HG03045 (cell line): ENCODE results near the gene STK24.
"Not testable (repeated sequence)": the region's sequence is repeated elsewhere in the genome, so short reads cannot be mapped to it uniquely, and the experiment has no call there.

ENCODE experiments used
- ATAC-seq: cut with Tn5 transposase; IDR thresholded peaks from one replicate; pipeline ENCODE4 v1.9.1; 2021; ENCODE audit warnings: mild to moderate bottlenecking, moderate library complexity; ENCODE audit not compliant: unreplicated experiment

STK24 gene

DNA sequence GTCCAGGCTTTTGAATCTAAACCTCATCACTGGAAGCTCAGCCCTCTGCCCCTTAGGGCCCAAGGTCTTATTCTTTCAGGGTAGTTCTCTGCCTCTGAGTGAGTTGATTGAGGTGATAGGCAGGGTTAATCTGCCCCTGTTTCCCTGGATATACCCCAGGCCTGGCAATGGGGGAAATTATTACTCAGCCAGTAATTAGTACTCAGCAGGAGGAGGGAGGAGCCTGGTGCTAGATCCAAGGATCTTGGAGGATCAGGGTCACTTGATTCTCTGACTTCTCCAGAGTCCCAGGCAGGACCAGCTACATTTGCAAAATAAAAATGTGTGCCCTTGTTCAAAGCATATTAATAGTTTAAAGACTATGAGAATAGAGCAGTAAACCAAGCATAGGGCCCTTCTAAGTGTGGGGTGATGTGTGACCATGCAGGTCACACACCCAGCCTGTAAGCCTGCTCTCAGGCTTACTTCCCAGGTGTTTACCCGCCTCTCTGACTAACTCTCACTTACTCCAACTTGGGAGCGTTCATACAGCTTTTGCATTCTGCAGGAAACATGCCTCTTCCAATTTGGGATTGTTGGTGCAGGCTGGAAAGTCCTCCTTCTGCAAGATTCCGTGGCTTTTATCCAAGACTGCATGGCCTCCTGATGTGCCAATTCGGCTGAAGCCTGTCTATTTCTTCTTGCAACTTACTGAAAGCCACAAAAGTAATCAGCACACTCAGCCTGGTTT, 7.9 kb upstream of the STK24 start:
- ATAC-seq, result no peak

DNA sequence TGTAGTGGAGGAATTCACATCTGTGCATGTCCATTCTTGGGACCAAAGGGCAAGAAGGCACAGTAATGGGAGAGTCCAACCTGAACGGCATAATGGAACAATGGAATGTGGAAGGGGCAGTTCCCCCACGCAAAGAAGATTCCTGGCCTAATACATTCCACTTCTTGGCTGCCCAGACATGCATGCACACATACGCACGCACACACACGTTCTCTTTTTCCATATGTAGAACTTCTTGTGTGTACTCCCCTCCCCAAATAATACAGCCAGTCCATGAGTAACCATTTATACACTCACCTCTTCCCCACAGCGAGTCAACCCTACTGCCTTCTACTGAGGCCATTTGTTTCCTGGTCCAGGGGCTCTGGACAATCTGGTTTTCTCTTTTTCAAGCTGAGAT, 6.0 kb upstream of the STK24 start:
- ATAC-seq, result no peak

DNA sequence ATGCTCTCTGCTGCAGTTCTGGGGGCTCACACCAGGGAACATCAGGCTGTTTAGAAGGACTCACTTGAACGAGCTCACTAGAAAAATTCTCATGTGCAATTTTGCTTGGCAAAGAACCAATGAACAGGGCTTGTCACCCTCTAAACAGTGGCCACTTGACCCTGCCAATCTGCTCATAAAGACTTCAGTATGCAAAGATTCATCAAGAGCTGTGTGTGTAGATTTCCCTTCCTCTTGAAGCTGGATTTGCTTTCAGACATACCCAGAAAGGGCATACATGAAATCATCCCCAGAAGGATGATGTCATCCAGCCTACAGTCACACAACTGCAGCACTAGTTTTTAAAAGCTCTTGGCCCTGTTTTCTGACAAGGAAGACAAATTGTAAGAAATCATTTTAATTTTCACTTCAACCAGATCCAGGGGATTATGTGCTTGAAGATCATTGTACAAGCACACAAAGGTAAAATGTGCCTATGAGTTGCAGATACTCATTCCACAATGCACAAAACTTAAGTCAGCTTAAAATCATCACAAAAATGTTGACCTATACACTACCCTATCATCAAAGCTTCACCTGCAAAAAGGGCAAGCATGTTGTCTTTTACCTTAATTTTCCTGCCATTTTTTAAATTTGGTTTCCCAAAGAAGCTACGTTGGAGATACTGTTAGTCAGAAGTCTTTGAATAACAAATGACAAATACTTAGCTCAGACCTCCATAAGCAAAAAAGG, 5.2 kb upstream of the STK24 start:
- no peak for ATAC-seq

DNA sequence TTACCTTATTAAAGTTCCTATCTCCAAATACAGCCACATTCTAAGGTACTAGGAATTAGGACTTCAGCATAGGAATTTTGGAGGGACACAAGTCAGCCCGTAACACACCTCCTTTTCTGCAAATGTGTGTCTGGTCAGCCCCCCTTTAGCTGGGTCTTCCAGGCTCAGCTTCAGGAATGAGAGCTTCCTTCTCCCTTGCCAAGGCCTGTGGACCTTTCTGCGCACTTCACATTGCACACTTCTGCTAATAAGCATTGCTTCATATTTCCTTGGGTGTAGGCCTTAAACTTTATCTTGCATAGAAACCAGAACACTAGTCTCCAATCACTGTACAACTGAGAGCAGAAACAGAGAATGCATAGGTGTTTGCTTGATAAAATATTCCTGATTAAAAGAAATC, 4.5 kb upstream of the STK24 start:
- ATAC-seq, result no peak

DNA sequence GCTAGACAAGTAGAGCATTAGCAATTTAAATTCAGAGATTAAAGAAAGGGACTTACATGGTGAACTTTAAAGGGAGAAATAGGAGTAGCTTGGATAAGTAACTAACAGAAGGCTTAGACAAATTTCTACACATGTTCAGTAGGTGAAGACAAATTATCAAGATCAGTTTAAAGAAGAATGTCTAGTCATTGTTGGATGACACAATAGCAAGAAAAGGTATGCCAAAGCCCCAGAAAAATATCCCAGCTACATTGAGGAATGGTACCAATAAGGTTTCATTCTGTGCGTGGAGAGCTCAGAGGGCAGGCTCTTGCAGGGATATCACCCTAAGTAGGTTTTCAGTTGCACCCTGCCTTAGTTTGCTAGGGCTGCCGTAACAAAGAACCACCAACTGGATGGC, 3.5 kb upstream of the STK24 start:
- ATAC-seq, result no peak

DNA sequence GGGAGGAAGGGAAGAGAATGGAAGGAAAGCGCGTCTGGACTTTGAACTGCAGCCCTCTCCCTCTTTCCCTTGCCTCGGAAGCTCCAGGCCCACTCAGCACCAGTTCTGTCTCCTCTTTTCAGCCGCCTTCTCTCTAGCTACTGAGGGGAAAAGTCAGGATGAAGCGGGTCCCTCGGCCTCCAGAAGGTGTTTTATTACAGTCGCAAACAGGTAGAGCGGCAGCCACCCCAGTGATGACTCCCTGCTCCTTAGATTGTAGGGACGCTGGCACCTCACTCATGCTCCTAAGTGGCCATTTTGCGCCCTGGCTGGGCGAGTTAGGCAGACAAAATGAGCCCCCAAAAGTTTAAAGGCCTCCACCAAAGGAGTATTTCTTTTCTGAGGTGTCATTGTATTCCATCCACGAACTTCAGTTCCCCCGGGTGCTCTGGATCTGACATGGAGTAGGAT, 954 bp upstream of the STK24 start:
- no peak for ATAC-seq

DNA sequence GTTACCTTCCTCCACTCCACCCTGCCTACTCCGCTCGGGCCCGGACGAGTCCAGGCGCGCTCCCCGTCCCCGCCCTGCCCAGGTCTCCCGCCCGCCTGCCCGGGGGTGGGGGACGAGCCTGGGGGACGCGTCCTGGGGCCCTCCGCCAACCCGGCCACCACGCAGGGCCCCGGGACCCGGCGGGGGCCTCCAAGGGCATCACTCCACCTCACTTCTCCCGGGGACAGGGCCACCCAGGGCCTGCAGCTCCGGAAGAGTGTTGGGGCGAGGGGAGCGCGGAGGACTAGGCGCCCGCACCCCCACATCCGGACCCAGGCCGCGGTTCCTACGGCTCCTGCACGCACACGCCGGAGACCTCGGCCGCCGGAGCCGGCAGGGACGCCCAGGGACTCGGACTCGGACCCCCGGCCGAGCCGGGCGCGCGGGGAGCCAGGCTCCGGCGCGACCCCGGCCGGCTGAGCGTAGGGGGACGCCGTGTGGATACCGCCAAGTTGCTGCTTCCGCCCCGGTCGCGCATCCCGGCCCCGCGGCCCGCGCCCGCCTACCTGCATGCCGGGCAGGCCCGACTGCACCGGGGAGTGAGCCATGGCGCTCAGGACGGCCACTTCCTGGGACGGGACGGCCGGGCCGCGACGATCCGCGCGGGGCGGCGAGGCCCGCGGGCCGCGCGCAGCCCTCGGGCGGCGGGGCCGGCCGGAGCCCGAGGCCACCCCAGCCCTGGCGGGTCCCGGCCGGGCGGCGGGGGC, 534 bp downstream of the STK24 start:
- peak; percentile 39 for ATAC-seq

DNA sequence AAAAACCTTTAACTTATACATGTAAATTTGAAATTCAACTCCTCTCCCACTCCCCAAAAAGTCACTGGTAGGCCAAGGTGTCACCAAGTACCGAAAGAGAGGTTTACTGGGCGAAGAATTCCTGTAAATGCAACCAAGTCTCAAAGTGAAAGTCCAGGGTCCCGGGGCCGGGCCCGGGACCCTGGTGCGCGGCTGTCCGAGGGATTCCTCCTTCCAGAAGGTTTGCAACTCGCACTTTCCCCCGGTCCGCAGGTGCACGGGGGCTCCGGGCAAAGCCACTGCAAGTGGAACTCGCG, 1.1 kb downstream of the STK24 start:
- ATAC-seq, result no peak

DNA sequence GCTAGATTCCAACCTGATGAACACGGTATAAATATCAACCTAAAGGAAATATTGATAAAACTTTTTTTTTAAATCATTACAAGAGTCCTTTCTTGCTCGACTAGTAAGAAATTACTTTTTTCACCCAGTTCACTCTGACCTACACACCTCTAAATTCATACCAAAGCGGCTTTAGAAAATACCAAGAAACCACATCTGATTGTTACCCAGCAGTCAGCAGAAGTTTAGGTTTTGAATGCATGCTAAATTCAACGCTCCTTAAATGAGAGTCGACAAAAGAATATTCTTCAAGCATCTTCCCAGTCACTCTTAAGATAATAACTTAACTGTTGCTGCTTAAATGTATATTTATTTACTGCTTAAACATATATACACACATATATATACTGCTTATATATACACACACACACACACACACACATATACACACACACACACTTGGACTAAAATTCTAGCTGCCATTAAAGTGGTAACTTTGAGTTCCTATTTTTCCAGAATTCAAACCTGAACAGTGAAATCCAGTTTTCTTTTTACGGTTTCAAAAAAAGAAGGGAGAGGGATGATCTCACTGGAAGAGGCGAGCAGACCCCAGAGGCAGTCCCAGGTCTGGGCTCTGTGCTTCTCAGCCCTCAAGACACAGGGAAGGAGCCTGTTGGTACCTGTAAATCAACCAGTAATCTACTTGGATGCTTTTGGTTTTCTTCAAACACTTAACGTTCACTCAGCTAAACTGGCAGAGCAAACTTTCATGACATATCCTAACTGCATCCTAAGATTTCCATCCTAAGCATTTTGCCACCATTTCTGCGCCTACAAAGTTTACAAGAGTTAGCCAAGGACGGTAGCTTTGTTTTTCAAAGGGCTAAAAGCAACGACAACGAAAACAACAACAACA, 1.7 kb downstream of the STK24 start:
- no peak for ATAC-seq

DNA sequence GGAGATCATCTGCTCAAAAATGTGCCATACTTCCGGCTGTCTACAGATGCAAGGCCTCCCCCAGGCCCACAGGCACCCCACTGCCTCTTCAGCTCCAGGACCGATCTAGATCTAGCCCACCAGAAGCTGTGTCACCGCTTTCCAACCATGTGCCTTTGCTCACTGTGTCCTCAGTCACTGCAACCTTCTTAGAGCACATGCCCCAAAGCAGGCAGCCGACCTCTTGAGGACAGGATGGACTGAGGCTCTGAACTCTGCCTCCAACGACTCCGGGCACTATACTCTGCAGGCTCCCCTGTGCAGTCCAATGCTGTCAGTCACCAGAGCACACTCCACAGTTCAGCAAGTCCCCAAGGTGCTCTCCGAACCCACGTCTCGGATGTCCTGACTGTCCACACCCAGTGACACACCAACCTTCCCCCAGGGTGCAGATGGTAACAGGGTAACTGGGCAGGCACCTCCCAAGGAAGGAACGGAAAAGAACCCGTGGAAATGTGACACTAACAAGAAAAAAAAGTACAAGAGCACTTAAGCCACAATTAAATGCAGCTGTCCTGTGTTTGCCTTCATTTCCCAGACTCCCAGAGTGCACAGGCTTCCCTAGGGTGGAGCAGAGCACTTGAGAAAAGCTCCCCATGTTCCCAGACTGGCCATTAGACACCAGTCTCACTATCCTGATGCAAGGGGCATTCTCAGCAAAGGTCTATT, 4.8 kb downstream of the STK24 start:
- no peak for ATAC-seq

DNA sequence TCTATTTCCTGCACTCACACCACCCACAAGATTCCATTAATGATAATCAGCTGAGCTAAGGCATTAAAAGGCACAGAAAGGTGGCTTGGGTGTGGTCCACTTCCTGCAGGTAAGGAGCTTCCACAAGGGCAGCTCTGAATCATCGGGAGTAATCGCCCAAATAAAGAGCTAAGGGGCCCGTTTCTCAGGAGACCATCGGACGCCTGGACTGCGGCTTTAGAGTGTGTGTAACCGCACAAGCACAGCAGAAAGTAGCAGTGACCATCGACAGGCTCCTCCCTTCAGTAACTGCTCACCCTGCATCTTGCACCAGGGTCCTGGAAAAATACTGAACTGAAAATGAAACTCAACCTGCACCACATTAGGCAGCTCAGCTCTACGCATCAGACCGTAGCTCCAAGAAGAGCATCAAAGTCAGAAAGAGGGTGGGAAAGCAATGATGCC, 6.0 kb downstream of the STK24 start:
- peak; percentile 89 for ATAC-seq

DNA sequence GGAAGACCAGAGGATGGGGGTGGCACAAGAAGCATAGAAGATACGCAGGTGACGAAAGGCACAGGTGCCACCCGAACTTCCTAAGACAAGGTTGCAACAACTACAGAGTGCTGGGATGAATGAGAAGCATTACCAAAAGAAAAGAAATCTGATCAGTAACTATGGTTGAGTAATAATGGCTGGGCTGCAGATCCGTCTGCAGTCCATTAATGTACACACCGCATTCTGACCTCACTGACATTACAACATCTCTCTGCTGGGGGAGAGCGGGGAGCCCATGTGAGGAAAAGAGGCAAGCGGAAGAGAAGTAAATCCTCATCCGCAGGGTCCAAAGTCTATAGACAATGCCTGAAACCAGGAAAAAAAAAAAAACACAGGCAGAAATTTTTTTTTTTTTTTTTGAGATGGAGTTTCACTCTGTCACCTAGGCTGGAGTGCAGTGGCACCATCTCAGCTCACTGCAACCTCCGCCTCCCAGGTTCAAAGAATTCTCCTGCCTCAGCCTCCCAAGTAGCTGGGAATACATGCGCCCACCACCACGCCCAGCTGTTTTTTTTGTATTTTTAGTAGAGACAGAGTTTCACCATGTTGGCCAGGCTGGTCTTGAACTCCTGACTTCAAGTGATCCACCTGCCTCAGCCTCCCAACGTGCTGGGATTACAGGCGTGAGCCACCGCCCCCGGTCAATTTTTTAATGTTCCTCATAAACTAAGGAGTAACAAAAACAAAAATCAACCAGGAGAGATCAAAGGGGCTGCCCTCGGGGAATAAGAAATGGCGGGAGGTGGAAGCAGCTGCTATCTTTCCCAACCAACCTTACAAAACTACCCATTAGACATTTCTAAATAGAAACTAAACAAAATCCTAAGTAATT, 7.2 kb downstream of the STK24 start:
- not testable (repeated sequence) for ATAC-seq

DNA sequence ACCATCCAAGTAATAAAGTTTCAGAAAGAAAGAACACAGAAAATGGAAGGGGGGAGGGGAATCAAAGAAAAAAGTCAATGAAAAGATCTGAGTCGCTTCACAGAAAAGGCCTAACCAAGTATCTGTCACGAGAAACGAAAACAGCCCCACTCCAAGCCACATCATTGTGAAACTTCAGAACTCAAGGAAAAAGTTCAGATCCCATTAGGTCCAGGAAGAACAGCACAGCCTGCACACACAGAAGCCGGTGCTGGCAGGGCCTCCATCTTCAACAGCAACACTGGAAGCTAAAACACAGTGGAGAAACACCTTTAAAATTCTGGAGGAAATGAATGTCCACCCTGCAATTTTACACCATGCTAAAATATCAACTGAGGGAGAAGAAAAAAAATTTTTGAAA, 8.0 kb downstream of the STK24 start:
- no peak for ATAC-seq

DNA sequence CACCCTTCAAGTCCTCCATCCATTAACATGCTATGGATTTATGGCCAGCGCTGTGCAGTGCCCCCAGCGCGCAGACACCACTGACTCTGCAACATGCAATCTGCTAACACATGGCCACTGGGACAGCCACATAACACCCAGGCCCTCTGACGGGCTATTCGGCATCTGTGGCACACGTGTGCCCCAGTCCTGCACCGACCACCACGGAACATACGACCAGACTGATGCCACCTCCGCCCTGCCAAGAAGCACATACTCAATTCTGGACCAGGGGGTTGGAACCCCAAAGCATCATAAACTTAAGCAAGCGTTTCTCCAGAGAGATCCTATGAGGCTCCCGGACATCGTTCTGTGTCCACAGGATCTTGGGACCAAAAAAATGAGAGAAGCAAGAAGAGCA, 9.8 kb downstream of the STK24 start:
- ATAC-seq, result no peak

DNA sequence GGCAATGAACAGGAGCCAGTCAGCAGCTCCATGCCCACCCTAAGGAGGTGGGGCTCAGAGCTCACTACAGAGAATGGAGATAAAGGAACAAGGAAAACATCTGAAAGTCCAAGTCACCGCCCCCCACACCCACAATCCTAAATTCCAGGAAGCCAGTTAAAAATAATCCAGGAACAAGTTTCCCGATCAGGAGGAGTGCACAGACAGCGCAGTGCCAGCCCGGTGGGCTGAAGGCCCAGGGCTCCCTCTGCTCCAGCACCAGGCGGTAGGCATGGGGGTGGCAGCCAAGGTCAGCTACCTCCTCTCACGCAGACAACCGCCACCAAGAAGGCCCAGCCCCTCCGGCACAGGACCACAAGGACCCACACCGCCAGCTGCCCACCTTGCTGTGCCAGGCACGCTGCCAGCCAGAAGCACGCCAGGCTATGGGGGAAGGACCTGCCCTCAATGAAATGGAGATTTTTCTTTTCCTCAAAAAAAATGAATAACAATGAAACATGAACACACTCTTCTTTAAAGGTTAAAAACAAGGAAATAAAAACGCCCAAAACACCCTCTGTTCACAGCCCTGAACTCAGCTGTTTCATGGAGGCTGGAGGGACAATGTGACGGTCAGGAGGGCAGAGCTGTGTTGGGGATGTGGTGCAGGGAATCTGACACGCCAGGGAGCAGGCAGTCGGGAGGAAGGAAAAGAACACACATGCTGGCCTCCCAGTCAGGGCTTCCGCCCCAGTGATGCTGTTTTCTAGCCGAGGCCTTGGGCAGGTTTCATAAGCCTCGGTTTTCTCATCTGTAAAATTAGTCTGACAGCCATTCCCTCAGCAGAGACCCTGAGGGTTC, 11.0 kb downstream of the STK24 start:
- no peak for ATAC-seq

DNA sequence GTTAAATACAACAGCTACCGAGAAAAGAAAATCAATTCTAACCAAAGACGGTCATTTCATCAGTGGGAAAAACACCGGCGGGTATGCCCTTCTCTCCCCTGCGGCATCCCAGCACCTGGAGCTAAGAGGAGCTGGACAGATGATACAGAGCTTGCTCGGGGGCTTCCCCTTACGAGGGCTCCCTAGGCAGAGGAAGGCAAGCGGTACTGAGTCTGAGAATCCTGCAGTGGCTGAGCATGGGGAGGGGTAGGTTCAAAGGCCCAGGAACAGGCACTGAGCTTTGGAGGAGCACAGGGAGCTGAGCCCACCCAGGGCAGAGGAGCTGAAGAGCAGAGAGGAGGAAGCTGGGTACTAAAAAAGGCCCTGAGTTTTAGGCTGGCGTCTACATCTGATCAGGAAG, 12.7 kb downstream of the STK24 start:
- no peak for ATAC-seq

DNA sequence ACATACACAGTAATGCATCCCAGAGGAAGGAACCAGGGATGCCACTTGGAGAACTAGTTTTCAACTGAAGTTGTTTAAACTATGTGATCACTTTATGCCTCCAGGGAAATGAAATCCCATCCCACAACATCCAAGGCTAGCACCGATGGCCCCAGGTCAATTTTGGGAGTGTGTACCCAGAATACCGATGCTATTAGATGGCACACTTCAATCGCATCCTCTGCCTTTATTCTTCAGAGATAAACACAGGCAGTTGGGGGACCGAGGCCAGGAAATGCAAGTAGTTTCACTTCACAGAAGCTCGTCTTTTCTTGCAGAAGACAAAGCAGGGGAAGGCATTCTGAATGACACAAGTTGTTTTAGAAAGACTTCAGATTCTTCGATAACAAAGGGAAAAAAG, 13.8 kb downstream of the STK24 start:
- no peak for ATAC-seq

DNA sequence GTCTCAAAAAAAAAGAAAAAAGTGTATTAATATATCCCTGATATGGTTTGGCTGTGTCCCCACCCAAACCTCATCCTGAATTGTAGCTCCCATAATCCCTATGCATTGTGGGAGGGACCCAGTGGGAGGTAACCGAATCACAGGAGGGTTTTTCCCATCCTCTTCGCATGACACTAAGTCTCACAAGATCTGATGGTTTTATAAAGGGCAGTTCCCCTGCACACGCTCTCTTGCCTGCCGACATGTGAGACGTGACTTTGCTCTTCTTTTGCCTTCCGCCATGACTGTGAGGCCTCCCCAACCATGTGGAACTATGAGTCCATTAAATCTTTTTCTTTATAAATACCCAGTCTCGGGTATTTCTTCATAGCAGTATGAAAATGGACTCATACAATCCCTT, 17.7 kb downstream of the STK24 start:
- no peak for ATAC-seq
